NCI-H345 (cell line): ENCODE measurements around the gene TMEFF1.

Experiments used
- DNase-seq: peaks from one replicate; lab custom pipeline; 2025; lab: John Stamatoyannopoulos, UW

TMEFF1 gene

GRCh38 chr9:100575765-100576386 lies 102.9 kb downstream of the TMEFF1 start:
- no peak for DNase-seq

- DNase-seq, result no peak
These were observed 105.0 kb downstream of the TMEFF1 start, which contains the start of gene CAVIN4 for GRCh38 chr9:100577776-100578448. TSS of gene CAVIN4 (plus strand) at chr9:100578079. CDS start at chr9:100578144, 65 bp downstream.

- DNase-seq, result no peak
These were observed 105.7 kb downstream of the TMEFF1 start for GRCh38 chr9:100578610-100579009.

GRCh38 chr9:100579665-100580064 lies 106.7 kb downstream of the TMEFF1 start:
- DNase-seq, result no peak

GRCh38 chr9:100580257-100580656 lies 107.3 kb downstream of the TMEFF1 start:
- DNase-seq, result no peak

- no peak for DNase-seq
These were observed 108.1 kb downstream of the TMEFF1 start for GRCh38 chr9:100581081-100581480.

GRCh38 chr9:100581661-100582060 lies 108.7 kb downstream of the TMEFF1 start:
- DNase-seq, result no peak

- no peak for DNase-seq
These were observed 110.3 kb downstream of the TMEFF1 start for GRCh38 chr9:100583014-100583802.

- DNase-seq, result no peak
These were observed 112.0 kb downstream of the TMEFF1 start for GRCh38 chr9:100584951-100585350.

GRCh38 chr9:100586093-100586492 lies 113.1 kb downstream of the TMEFF1 start:
- no peak for DNase-seq

- no peak for DNase-seq
These were observed 114.4 kb downstream of the TMEFF1 start for GRCh38 chr9:100587375-100587774.

- no peak for DNase-seq
These were observed 116.6 kb downstream of the TMEFF1 start for GRCh38 chr9:100589582-100589981.

GRCh38 chr9:100590481-100590880 lies 117.5 kb downstream of the TMEFF1 start:
- DNase-seq, result no peak

- DNase-seq, result no peak
These were observed 118.2 kb downstream of the TMEFF1 start for GRCh38 chr9:100591139-100591538.

- DNase-seq, result no peak
These were observed 118.9 kb downstream of the TMEFF1 start for GRCh38 chr9:100591639-100592412.

GRCh38 chr9:100595391-100596199 lies 122.6 kb downstream of the TMEFF1 start:
- DNase-seq, result peak; percentile 77

- DNase-seq, result no peak
These were observed 124.3 kb downstream of the TMEFF1 start for GRCh38 chr9:100597236-100597635.

- DNase-seq, result peak; percentile 97
These were observed 125.7 kb downstream of the TMEFF1 start for GRCh38 chr9:100598641-100599145.

- peak; percentile 63 for DNase-seq
These were observed 127.7 kb downstream of the TMEFF1 start for GRCh38 chr9:100600521-100601079.

- peak; percentile 70 for DNase-seq
These were observed 128.3 kb downstream of the TMEFF1 start for GRCh38 chr9:100601216-100601615.

- peak; percentile 70 for DNase-seq
These were observed 129.4 kb downstream of the TMEFF1 start for GRCh38 chr9:100602342-100602801.
